GM18517 (cell line): Measurements from ENCODE around the gene BCLAF1.

ENCODE experiments used
- ATAC-seq: cut with Tn5 transposase; IDR thresholded peaks from one replicate; pipeline ENCODE4 v1.9.1; 2021; ENCODE audit warnings: mild to moderate bottlenecking, moderate library complexity; ENCODE audit not compliant: unreplicated experiment

BCLAF1 gene

GRCh38 chr6:136209496-136209895, 80.2 kb downstream of the BCLAF1 start:
- no peak for ATAC-seq

- no peak for ATAC-seq
Measured at GRCh38 chr6:136208783-136209182, 80.9 kb downstream of the BCLAF1 start.
